H1 (cell line): ENCODE results near the gene GGA2. TPM values are rescaled to one million over a fixed set of nuclear protein-coding genes. Genes with fewer than 3 reads are reported as not detected.

Experiments
- CTCF ChIA-PET: fragments of 300-600 bp; sonication (Branson Sonifier 250); formaldehyde crosslinking; loops from one replicate; lab custom pipeline; 2021; ENCODE audit not compliant: partially characterized antibody; lab: Charles Lee
- POLR2A ChIA-PET: fragments of 300-600 bp; sonication (Branson Sonifier 250); formaldehyde crosslinking; loops from one replicate; lab custom pipeline; 2021; ENCODE audit warnings: inconsistent platforms; ENCODE audit not compliant: partially characterized antibody; lab: Charles Lee
- DNase-seq, 2 experiments: peaks; one replicate each; pipeline versions ENCODE4 v3.0.0 to v3.0.0-alpha.2; 2010 to 2022; ENCODE audit warnings: low spot score in 2 of 2, low read depth in 1 of 2, mixed read lengths in 1 of 2
- FAIRE-seq: peaks from 2 replicates; lab custom pipeline; 2011; peaks lifted over from hg19 to GRCh38; lab: Jason Lieb, UNC
- H2AFZ ChIP-seq: 2 replicates; pipeline ENCODE4 v1.8.1; 2012; ENCODE audit warnings: low read length, inconsistent platforms
- H2AK5ac ChIP-seq: 2 replicates; pipeline ENCODE4 v1.6.1; 2013; ENCODE audit warnings: low read depth, low read length
- H2BK120ac ChIP-seq: replicated peaks from 2 replicates; pipeline ENCODE3; 2013; ENCODE audit warnings: low read depth, low read length, inconsistent platforms
- H2BK12ac ChIP-seq: 2 replicates; pipeline ENCODE4 v1.6.1; 2013; ENCODE audit warnings: low read depth, low read length
- H2BK15ac ChIP-seq: 2 replicates; pipeline ENCODE4 v1.6.1; 2013; ENCODE audit warnings: low read length
- H2BK20ac ChIP-seq: 2 replicates; pipeline ENCODE4 v1.6.1; 2013; ENCODE audit warnings: low read length
- H2BK5ac ChIP-seq: 2 replicates; pipeline ENCODE4 v1.6.1; 2013; ENCODE audit warnings: low read depth, low read length
- H3K14ac ChIP-seq: 2 replicates; pipeline ENCODE4 v1.6.1; 2013; ENCODE audit warnings: inconsistent platforms; ENCODE audit not compliant: insufficient read length
- H3K18ac ChIP-seq: 2 replicates; pipeline ENCODE4 v1.6.1; 2013; ENCODE audit warnings: low read length; ENCODE audit errors: extremely low read depth
- H3K23ac ChIP-seq: 2 replicates; pipeline ENCODE4 v1.6.1; 2013; ENCODE audit warnings: inconsistent platforms; ENCODE audit not compliant: insufficient read length
- H3K23me2 ChIP-seq: 2 replicates; pipeline ENCODE4 v1.6.1; 2013; ENCODE audit warnings: low read depth, low read length
- H3K27ac ChIP-seq: 2 replicates; pipeline ENCODE4 v1.6.1; 2011; ENCODE audit warnings: low read depth, low read length, inconsistent platforms
- H3K27me3 ChIP-seq, 4 experiments: replicated peaks in 1 of 4; 1 replicate in 1 of 4; 2 replicates in 3 of 4; pipeline versions ENCODE4 v1.6.1 to v1.8.1; 2011 to 2013; ENCODE audit warnings: low read length in 3 of 4, mild to moderate bottlenecking in 3 of 4, inconsistent platforms in 2 of 4, mixed read lengths in 2 of 4, moderate library complexity in 1 of 4; ENCODE audit not compliant: control insufficient read depth in 3 of 4, insufficient read depth in 3 of 4; ENCODE audit errors: extremely low read depth in 1 of 4
- H3K36me3 ChIP-seq, 4 experiments: 2 replicates each; pipeline versions ENCODE4 v1.6.1 to v1.8.1; 2011 to 2013; ENCODE audit warnings: mild to moderate bottlenecking in 4 of 4, low read length in 3 of 4, moderate library complexity in 2 of 4, control low read depth in 1 of 4, inconsistent platforms in 1 of 4; ENCODE audit not compliant: insufficient read depth in 4 of 4, control insufficient read depth in 2 of 4
- H3K4ac ChIP-seq: replicated peaks from 2 replicates; pipeline ENCODE3; 2013; ENCODE audit warnings: low read length, low read depth, mixed read lengths, inconsistent platforms; ENCODE audit not compliant: insufficient read length
- H3K4me1 ChIP-seq, 4 experiments: replicated peaks in 1 of 4; 1 replicate in 1 of 4; 2 replicates in 3 of 4; pipeline versions ENCODE4 v1.6.1 to v1.8.1; 2011 to 2013; ENCODE audit warnings: low read length in 3 of 4, inconsistent platforms in 2 of 4, mixed read lengths in 1 of 4; ENCODE audit not compliant: insufficient read depth in 4 of 4, control insufficient read depth in 3 of 4
- H3K4me2 ChIP-seq, 2 experiments: 2 replicates each; pipeline versions ENCODE4 v1.6.1 to v1.8.1; 2011 to 2013; ENCODE audit warnings: low read depth in 2 of 2, low read length in 2 of 2, control low read depth in 1 of 2, inconsistent platforms in 1 of 2, mild to moderate bottlenecking in 1 of 2; ENCODE audit not compliant: insufficient read depth in 1 of 2
- H3K4me3 ChIP-seq, 4 experiments: fragments of 200-600, 300-600 bp in 1 of 4; sonication (generic), shearing (Covaris generic), sonication (Bioruptor Twin) in 1 of 4; 2 replicates each; pipeline versions ENCODE4 v1.5.1 to v1.8.1; 2011 to 2016; ENCODE audit warnings: low read length in 4 of 4, low read depth in 3 of 4, control low read depth in 2 of 4, inconsistent platforms in 2 of 4, mild to moderate bottlenecking in 2 of 4, mixed read lengths in 1 of 4, moderate library complexity in 1 of 4; ENCODE audit not compliant: insufficient read depth in 2 of 4; ENCODE audit errors: extremely low read depth in 1 of 4
- H3K56ac ChIP-seq: replicated peaks from 2 replicates; pipeline ENCODE3; 2013; ENCODE audit warnings: low read depth, mild to moderate bottlenecking, mixed read lengths, low read length, inconsistent platforms; ENCODE audit not compliant: insufficient read length
- H3K79me1 ChIP-seq: 2 replicates; pipeline ENCODE4 v1.6.1; 2013; ENCODE audit warnings: low read depth, low read length, control low read depth
- H3K79me2 ChIP-seq, 2 experiments: 2 replicates each; pipeline versions ENCODE4 v1.6.1 to v1.8.1; 2012 to 2013; ENCODE audit warnings: low read length in 2 of 2, mild to moderate bottlenecking in 2 of 2, inconsistent platforms in 1 of 2; ENCODE audit not compliant: insufficient read depth in 2 of 2, control insufficient read depth in 1 of 2
- H3K9ac ChIP-seq, 4 experiments: replicated peaks in 1 of 4; 1 replicate in 1 of 4; 2 replicates in 3 of 4; pipeline versions ENCODE4 v1.6.1 to v1.8.1; 2011 to 2013; ENCODE audit warnings: low read depth in 3 of 4, low read length in 3 of 4, control low read depth in 2 of 4, mild to moderate bottlenecking in 2 of 4, moderate library complexity in 2 of 4, inconsistent platforms in 1 of 4; ENCODE audit errors: extremely low read depth in 1 of 4
- H3K9me3 ChIP-seq, 2 experiments: 2 replicates each; pipeline versions ENCODE4 v1.6.1 to v1.8.1; 2012 to 2013; ENCODE audit warnings: mild to moderate bottlenecking in 2 of 2, moderate library complexity in 2 of 2, control low read depth in 1 of 2, inconsistent platforms in 1 of 2, low read depth in 1 of 2, low read length in 1 of 2, mixed read lengths in 1 of 2; ENCODE audit not compliant: insufficient read depth in 2 of 2
- H4K20me1 ChIP-seq, 2 experiments: replicated peaks in 1 of 2; 2 replicates each; pipeline versions ENCODE3 to v1.8.1; 2011 to 2013; ENCODE audit warnings: inconsistent platforms in 2 of 2, low read length in 2 of 2, mild to moderate bottlenecking in 1 of 2; ENCODE audit not compliant: insufficient read depth in 2 of 2, control insufficient read depth in 1 of 2
- H4K5ac ChIP-seq: 2 replicates; pipeline ENCODE4 v1.6.1; 2013; ENCODE audit warnings: low read length, low read depth, mixed read lengths, inconsistent platforms; ENCODE audit not compliant: insufficient read length
- H4K8ac ChIP-seq: 2 replicates; pipeline ENCODE4 v1.8.0; 2013; ENCODE audit warnings: mild to moderate bottlenecking, moderate library complexity, low read length, inconsistent platforms; ENCODE audit not compliant: insufficient read depth; ENCODE audit errors: extremely low read depth
- H4K91ac ChIP-seq: replicated peaks from 2 replicates; pipeline ENCODE3; 2013; ENCODE audit warnings: low read length, mixed read lengths, inconsistent platforms; ENCODE audit not compliant: insufficient read length
- ASH2L ChIP-seq: fragments of 200-600, 300-600 bp; sonication (generic); IDR thresholded peaks from one replicate; pipeline ENCODE4 v1.7.1; 2017; ENCODE audit warnings: low read length
- BACH1 ChIP-seq: IDR thresholded peaks from 2 replicates; pipeline ENCODE4 v1.6.1; 2012; ENCODE audit warnings: low read length, improper control_type of control experiment
- BRCA1 ChIP-seq: IDR thresholded peaks from 2 replicates; pipeline ENCODE4 v1.6.1; 2012; ENCODE audit warnings: low read depth, low read length, improper control_type of control experiment
- EGR1 ChIP-seq: IDR thresholded peaks from 2 replicates; pipeline ENCODE4 v1.6.1; 2011; ENCODE audit warnings: low read depth, low read length, borderline replicate concordance
- GABPA ChIP-seq: IDR thresholded peaks from 2 replicates; pipeline ENCODE4 v1.6.1; 2011; ENCODE audit warnings: mild to moderate bottlenecking, low read length, moderate library complexity, borderline replicate concordance; ENCODE audit not compliant: insufficient read depth
- GTF2F1 ChIP-seq: IDR thresholded peaks from 2 replicates; pipeline ENCODE4 v1.6.1; 2012; ENCODE audit warnings: low read depth, low read length, improper control_type of control experiment, borderline replicate concordance
- HDAC2 ChIP-seq, 2 experiments: fragments of 300-600 bp in 1 of 2; sonication (generic) in 1 of 2; IDR thresholded peaks; 2 replicates each; pipeline ENCODE4 v1.6.1; 2011 to 2012; ENCODE audit warnings: low read depth in 2 of 2, low read length in 2 of 2, mild to moderate bottlenecking in 2 of 2, moderate library complexity in 2 of 2, borderline replicate concordance in 1 of 2, inconsistent platforms in 1 of 2
- RBBP5 ChIP-seq: IDR thresholded peaks from 2 replicates; pipeline ENCODE4 v1.7.1; 2012; ENCODE audit warnings: low read depth, mild to moderate bottlenecking, inconsistent platforms, low read length, moderate library complexity, borderline replicate concordance
- RXRA ChIP-seq: IDR thresholded peaks from 2 replicates; pipeline ENCODE4 v1.6.1; 2011; ENCODE audit warnings: low read depth, mild to moderate bottlenecking, low read length, moderate library complexity; ENCODE audit not compliant: insufficient read depth
- SIRT6 ChIP-seq: IDR thresholded peaks from one replicate; pipeline ENCODE4 v1.7.1; 2012; ENCODE audit warnings: low read length, inconsistent platforms
- TCF12 ChIP-seq: IDR thresholded peaks from 2 replicates; pipeline ENCODE4 v1.6.1; 2011; ENCODE audit warnings: low read depth, mild to moderate bottlenecking, low read length
- WGBS, 2 experiments: shearing (Covaris generic) in 1 of 2; methylation state at CpG; one replicate each; pipeline versions ENCODE4 v1.1.6 to v1.1.7; 2013 to 2015; ENCODE audit warnings: low lambda C conversion rate in 2 of 2, mixed read lengths in 2 of 2, inconsistent platforms in 1 of 2, low coverage in 1 of 2, missing lambda C conversion rate in 1 of 2; ENCODE audit not compliant: insufficient replicate concordance in 2 of 2, insufficient coverage in 1 of 2, insufficient read length in 1 of 2; ENCODE audit errors: extremely low coverage in 1 of 2, missing lambda C conversion rate in 1 of 2; 5-methylcytosine and 5-hydroxymethylcytosine counted together
- polyA plus RNA-seq, 7 experiments: library from polyadenylated mRNA; depleted of rRNA in 3 of 7; stranded (reverse) in 5 of 7; unstranded in 2 of 7; fragments of >200 nt in 5 of 7; fragments of 200-250 nt in 2 of 7; gene quantifications; 1 replicate in 5 of 7; 2 replicates in 1 of 7; 4 replicates in 1 of 7; pipeline versions ENCODE4 v1.2.1 to v1.2.3, GENCODE V29; 2011 to 2013; ENCODE audit warnings: missing spikeins in 2 of 7, mixed read lengths in 2 of 7
- total RNA-seq: library from RNA; stranded (reverse); fragmentation: NEBNext Ultra II Directional; extraction: Animal tissue kit (Norgen Biotek cat#: 25700); gene quantifications from 2 replicates; pipeline ENCODE4 v1.2.1, GENCODE V29; 2021
- TF ChIP-seq, protein P1 (sequence below): IDR thresholded peaks from 2 replicates; pipeline ENCODE4 v1.6.1; 2011; ENCODE audit warnings: low read length, improper control_type of control experiment

Gene GGA2
- total and polyA plus RNA-seq, 2 of the 8 experiments (the other 6 are each of a cell fraction or from before 2014, with no cell fraction given): 65.8 to 114 TPM

DNA sequence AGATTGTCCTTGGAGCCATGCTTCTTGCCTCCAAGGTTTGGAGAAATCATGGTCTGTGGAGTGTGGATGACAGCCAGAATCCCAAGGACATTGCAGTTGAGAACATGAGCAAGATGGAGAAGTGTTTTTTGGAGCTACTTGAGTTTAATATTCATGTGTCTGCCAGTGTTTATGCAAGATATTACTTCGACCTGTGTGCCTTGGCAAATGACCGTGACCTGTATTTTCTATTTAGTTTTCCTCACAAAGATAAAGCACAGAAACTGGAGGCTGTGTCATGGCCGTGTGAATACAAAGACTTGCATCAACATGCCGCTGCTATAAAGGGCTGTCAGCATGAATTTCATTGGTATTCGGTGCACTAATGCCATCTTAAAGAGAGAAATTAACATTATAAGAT, 9.0 kb downstream of the GGA2 start:
- Histone ChIP-seq H4K91ac (no peak overlapping the region), H2BK12ac (no peak overlapping the region), H4K5ac (no peak overlapping the region), H3K4me3 (no peak overlapping the region), H2BK20ac (no peak overlapping the region), H3K27me3 (no peaks in the 10 kb centered on the region), H2BK120ac (no peak overlapping the region), H3K79me1 (peaks cover 31% of the 10 kb centered on the region), H3K23me2 (no peaks in the 10 kb centered on the region), H2BK5ac (no peak overlapping the region), H3K4me1 (peaks cover 0 to 14% (median 2%) of the 10 kb centered on the region in 4 experiments; a peak in 4 of 7 replicates), H3K79me2 (peaks cover 22 to 100% of the 10 kb centered on the region in 2 experiments), H3K14ac (no peak overlapping the region), H3K36me3 (peaks cover 0 to 5% (median 2%) of the 10 kb centered on the region in 4 experiments; a peak in 4 of 8 replicates), H3K23ac (no peak overlapping the region), H3K18ac (no peak overlapping the region), H3K27ac (no peak overlapping the region), H3K9me3 (no peaks in the 10 kb centered on the region), H3K9ac (no peak overlapping the region), H3K4ac (no peak overlapping the region), H4K20me1 (peaks cover 40 to 48% of the 10 kb centered on the region in 2 experiments), H3K4me2 (no peak overlapping the region; a peak in 1 of 4 replicates), H2AK5ac (no peak overlapping the region), H3K56ac (no peak overlapping the region), H2BK15ac (no peak overlapping the region), H2AFZ (no peak overlapping the region), H4K8ac (no peak overlapping the region)
- CTCF ChIA-PET: interaction anchor here (0.6 to 2.1 kb wide), 5 partner anchors 37 to 213 kb away, joined by 3 to 7 read pairs (median 3); partner anchors contain the start of gene NDUFAB1
- 94% methylated on average over 5 of the region's 5 CpGs; no CpG with 5 or more reads in 1 of the 2 experiments for WGBS, 2 experiments
- TF ChIP-seq EGR1 (no peak), ASH2L (no peak), RBBP5 (no peak), BRCA1 (no peak), BACH1 (no peak), RXRA (no peak), GTF2F1 (no peak), TCF12 (no peak), GABPA (no peak), SIRT6 (no peak), HDAC2 (IDR thresholded peaks at IDR 0.05; ENCODE audit: borderline replicate concordance in 1 of 2, low read depth in 2 of 2, low read length in 2 of 2) (no peak)
- TF ChIP-seq, protein P1, sequence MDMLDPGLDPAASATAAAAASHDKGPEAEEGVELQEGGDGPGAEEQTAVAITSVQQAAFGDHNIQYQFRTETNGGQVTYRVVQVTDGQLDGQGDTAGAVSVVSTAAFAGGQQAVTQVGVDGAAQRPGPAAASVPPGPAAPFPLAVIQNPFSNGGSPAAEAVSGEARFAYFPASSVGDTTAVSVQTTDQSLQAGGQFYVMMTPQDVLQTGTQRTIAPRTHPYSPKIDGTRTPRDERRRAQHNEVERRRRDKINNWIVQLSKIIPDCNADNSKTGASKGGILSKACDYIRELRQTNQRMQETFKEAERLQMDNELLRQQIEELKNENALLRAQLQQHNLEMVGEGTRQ: no peak
- FAIRE-seq (no peak), DNase-seq (no peak)
- POLR2A ChIA-PET: interaction anchor here (0.9 to 2.7 kb wide), 6 partner anchors 8 to 74 kb away, joined by 3 to 29 read pairs (median 5); partner anchors contain the start of genes EARS2, GGA2 and UBFD1
